Bronchial epithelial cell (primary cell): ENCODE results near the gene FAM114A1. TPM values are rescaled to one million over a fixed set of nuclear protein-coding genes. Genes with fewer than 3 reads are reported as not detected.

Experiments used
- DNase-seq: peaks from one replicate; pipeline ENCODE4 v3.0.0-alpha.2; 2010; ENCODE audit warnings: low read depth
- FAIRE-seq: peaks from 2 replicates; lab custom pipeline; 2011; peaks lifted over from hg19 to GRCh38; lab: Jason Lieb, UNC
- H3K27me3 ChIP-seq: 2 replicates; pipeline ENCODE4 v1.5.1; 2011; ENCODE audit warnings: low read length; ENCODE audit not compliant: control insufficient read depth, insufficient read depth
- H3K36me3 ChIP-seq: 2 replicates; pipeline ENCODE4 v1.5.1; 2011; ENCODE audit warnings: low read length; ENCODE audit not compliant: control insufficient read depth, insufficient read depth
- H3K4me3 ChIP-seq: 2 replicates; pipeline ENCODE4 v1.5.1; 2011; ENCODE audit warnings: mild to moderate bottlenecking, low read depth, low read length, control low read depth
- CTCF ChIP-seq: IDR thresholded peaks from 2 replicates; pipeline ENCODE4 v1.5.1; 2011; ENCODE audit warnings: mild to moderate bottlenecking, moderate library complexity, low read length, control low read depth, inconsistent platforms; ENCODE audit not compliant: insufficient read depth, severe bottlenecking
- total RNA-seq: library from RNA; depleted of rRNA; stranded (reverse); fragments of >200 nt; gene quantifications from 2 replicates; pipeline ENCODE4 v1.2.1, GENCODE V29; 2014

The FAM114A1 gene
- 40.2 and 44.2 TPM in 2 replicates for total RNA-seq

GRCh38 chr4:38867478-38868058 is at the start of gene FAM114A1:
Gene FAM114A1 (plus strand): TSS chr4:38867806. CDS start chr4:38878079, 10,273 bp downstream.
- Histone ChIP-seq H3K4me3 (peak within 1 kb of the TSS; percentile 88), H3K27me3 (no peaks in the 10 kb centered on the region), H3K36me3 (peaks cover 7% of the 10 kb centered on the region)
- peak; percentile 44 for DNase-seq
- no peak for TF ChIP-seq CTCF
- no peak for FAIRE-seq

DNA sequence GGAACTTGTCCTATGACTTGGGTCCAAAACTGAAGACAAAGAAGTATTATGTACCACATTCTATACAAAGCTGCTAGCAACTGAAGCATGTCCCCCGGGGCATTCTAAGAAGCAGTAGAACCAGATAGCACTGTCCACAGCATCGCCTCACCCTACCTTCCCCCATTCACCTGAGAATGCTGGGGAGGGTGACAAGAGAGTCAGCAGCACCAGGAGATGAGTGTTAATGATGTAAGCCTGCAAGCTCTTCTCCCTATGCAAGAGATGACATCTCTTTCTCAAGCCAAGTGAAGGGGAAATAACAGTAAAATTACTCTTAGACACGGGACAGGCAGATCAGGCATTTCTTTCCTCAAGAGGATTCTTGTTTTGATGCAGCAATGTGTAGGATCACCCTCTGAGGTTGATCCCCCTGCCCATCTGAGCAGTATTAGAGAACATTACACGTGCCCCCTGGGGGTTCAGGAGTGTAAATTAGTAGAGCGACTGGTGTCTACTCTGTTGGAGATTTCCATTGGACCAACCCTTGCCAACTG is 49.1 kb upstream of the FAM114A1 start:
- Histone ChIP-seq H3K4me3 (no peak overlapping the region), H3K36me3 (no peaks in the 10 kb centered on the region), H3K27me3 (no peaks in the 10 kb centered on the region)
- DNase-seq, result peak; percentile 51
- no peak for FAIRE-seq
- TF ChIP-seq CTCF, result no peak

DNA sequence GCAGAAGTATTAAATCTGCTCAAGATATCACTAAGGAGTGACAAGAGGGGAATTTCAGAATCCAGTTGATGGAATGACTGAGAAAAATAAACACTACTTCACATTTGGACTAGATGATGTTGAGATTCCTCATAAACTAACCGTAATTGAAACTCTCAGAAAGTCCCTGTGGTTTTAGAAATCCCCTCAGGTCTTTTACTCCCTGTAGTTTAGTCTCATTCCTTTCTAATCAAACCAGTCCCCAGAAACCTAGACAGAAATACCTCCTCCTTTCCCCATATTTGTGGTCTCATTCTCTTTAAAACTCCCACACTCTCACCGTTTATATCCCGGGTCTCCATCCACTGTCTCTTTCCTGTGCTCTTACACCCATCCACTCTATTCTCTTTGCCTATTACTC is 48.0 kb upstream of the FAM114A1 start:
- no peak for TF ChIP-seq CTCF
- Histone ChIP-seq H3K4me3 (no peak overlapping the region), H3K27me3 (no peaks in the 10 kb centered on the region), H3K36me3 (no peaks in the 10 kb centered on the region)
- FAIRE-seq (no peak), DNase-seq (no peak)

DNA sequence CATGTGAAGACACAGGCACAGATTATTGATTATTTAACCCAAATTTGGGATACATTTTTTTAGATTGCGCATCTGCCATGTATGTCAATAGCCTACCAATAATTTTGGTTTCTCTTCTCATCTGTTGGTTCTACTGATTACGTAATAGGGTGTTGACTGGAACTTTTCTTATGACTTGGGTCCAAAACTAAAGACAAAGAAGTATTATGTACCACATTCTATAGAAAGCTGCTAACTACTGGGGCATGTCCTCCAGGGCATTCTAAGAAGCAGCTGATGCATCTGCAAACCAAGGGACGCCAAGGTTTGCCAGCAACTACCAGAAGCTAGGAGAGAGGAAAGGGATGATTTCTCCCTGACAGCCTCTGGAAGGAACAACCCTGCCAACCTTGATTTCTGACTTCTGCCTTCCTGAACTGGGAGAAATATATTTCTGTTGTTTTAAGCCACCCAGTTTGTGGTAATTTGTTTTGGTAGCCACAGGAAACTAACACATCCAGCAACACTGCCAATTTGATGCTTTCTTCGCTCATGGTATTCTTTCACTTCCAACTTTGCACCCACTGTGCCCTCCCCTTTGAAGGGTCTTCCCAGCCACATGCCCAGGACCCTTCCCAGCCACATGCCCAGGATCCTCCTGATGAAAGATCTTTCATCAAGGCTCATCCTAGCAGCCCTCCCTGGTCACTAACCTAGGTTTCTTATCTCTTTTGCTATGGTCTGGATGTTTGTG is 47.1 kb upstream of the FAM114A1 start:
- no peaks in the 10 kb centered on the region for H3K36me3 ChIP-seq
- H3K27me3 ChIP-seq, result no peaks in the 10 kb centered on the region
- no peak for TF ChIP-seq CTCF
- no peak overlapping the region for H3K4me3 ChIP-seq
- FAIRE-seq, result no peak
- DNase-seq, result no peak

GRCh38 chr4:38821739-38822138 is 45.9 kb upstream of the FAM114A1 start:
- Histone ChIP-seq H3K27me3 (no peaks in the 10 kb centered on the region), H3K4me3 (no peak overlapping the region), H3K36me3 (no peaks in the 10 kb centered on the region)
- no peak for TF ChIP-seq CTCF
- DNase-seq (no peak), FAIRE-seq (no peak)
